ENCODE measurements around the gene PCDH19. TPM values are rescaled to one million over a fixed set of nuclear protein-coding genes. Genes with fewer than 3 reads are reported as not detected.

PCDH19 gene
- total RNA-seq, 2 donors from 2014 or later: 0.91 to 1.6 TPM

DNA sequence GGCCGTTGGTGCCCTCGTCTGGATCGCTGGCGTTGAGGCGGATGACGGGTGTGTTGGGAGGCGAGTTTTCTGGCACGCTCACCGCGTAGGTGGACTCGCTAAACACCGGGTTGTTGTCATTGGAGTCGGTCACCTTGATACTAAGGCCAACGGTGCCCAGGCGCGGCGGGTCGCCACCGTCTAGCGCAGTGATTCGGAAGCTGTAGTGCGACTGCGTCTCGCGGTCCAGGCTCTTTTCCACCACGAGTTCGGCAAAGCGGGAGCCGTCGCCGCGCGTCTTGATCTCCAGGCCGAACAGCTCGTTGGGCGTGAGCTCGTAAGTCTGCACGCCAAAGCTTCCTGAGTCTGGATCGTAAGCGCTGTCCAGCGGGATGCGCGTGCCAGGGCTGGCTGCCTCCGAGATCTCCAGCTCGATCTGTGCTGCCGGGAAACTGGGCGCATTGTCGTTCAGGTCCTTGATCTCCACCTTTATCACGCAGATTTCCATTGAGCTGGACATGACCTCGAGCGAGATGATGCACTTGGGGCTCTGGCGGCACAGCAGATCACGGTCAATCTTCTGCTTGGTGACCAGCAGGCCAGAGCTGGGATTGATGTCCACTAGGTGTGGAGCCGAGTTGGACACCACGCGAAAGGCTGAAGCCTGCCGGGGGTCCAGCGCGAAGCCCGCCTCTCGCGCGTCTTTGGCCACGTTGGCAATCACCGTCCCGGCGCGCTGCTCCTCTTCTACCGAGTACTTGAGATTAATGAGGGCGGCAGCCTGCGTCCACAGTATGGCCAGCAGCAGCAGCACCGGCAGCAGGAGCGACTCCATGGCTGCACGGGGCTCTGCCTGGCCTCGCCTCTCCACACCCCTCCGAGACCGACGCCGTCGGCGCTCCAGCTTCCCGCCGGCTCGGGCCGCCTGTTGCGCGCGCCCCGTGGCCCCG is 2.0 kb downstream of the PCDH19 start:
- Histone ChIP-seq H3K4me3 (no peak overlapping the region), H3K36me3 (no peaks in the 10 kb centered on the region), H3K9me3 (no peaks in the 10 kb centered on the region), H3K4me1 (replicated peaks) (no peaks in the 10 kb centered on the region), H3K27me3 (replicated peaks; ENCODE audit: insufficient read depth) (no peaks in the 10 kb centered on the region), H3K27ac (no peak overlapping the region)
- TF ChIP-seq, protein P1, sequence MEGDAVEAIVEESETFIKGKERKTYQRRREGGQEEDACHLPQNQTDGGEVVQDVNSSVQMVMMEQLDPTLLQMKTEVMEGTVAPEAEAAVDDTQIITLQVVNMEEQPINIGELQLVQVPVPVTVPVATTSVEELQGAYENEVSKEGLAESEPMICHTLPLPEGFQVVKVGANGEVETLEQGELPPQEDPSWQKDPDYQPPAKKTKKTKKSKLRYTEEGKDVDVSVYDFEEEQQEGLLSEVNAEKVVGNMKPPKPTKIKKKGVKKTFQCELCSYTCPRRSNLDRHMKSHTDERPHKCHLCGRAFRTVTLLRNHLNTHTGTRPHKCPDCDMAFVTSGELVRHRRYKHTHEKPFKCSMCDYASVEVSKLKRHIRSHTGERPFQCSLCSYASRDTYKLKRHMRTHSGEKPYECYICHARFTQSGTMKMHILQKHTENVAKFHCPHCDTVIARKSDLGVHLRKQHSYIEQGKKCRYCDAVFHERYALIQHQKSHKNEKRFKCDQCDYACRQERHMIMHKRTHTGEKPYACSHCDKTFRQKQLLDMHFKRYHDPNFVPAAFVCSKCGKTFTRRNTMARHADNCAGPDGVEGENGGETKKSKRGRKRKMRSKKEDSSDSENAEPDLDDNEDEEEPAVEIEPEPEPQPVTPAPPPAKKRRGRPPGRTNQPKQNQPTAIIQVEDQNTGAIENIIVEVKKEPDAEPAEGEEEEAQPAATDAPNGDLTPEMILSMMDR (IDR thresholded peaks at IDR 0.05): no peak
- TF ChIP-seq POLR2AphosphoS5 (IDR thresholded peaks at IDR 0.05) (no peak), POLR2A (IDR thresholded peaks at IDR 0.05) (no peak)
- intact Hi-C loops (cut with DNase I): no loop called here
- 9% methylated on average over 56 of the region's 90 CpGs for WGBS
- no peak for DNase-seq (ENCODE audit: low spot score)

DNA sequence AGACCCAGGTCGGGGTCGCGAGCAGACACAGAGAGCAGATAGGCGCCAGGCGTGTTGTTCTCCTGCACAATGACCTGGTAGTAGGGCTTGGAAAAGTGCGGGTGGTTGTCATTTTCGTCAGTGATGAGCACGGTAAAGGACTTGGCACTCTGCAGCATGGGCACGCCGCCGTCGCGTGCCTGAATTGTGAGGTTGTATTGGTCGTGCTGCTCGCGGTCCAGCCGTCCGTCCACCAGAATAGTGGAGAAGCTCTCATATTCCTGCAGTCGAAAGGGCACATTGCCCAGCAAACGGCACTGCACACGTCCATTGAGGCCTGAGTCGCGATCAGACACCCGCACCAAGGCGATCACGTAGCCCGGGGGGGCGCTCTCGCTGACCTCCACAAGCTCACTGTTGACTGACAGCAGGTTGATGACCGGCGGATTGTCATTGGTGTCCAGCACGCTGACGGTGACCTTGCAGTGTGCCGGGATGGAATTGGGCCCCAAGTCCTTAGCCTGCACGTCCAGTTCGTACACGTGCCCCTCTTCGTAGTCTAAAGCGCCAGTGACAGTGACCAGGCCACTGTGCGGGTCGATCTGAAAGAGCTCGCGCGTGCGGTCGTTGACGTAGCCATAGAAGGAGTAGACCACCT is 2.8 kb downstream of the PCDH19 start:
- Histone ChIP-seq H3K4me1 (replicated peaks) (no peaks in the 10 kb centered on the region), H3K9me3 (no peaks in the 10 kb centered on the region), H3K27me3 (replicated peaks; ENCODE audit: insufficient read depth) (no peaks in the 10 kb centered on the region), H3K27ac (no peak overlapping the region), H3K4me3 (no peak overlapping the region), H3K36me3 (no peaks in the 10 kb centered on the region)
- intact Hi-C loops (cut with DNase I): no loop called here
- TF ChIP-seq POLR2A (IDR thresholded peaks at IDR 0.05): no peak
- TF ChIP-seq, protein P1 (IDR thresholded peaks at IDR 0.05): no peak
- TF ChIP-seq POLR2AphosphoS5 (IDR thresholded peaks at IDR 0.05): no peak
- no peak for DNase-seq (ENCODE audit: low spot score)
- 41% methylated on average over 14 of the region's 47 CpGs for WGBS

DNA sequence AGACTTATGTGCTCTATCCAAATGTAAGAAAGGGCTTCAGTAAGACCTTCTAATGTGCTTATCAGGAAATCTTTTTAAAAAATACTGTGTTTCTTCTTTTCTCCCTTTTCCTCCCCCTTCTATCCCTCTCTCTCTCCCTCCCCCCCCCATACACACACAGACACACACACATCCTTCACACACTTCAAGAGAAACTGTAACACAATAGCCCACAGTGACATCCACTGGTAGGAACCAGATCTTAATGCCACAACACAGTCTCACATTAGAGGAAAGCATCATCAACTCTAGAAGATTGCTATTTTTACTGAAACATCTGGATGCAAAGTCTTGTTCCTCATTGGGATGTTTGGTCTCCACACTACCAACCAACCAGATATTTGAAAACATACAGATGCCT is 4.6 kb downstream of the PCDH19 start:
- TF ChIP-seq POLR2AphosphoS5 (IDR thresholded peaks at IDR 0.05) (no peak), POLR2A (IDR thresholded peaks at IDR 0.05) (no peak)
- TF ChIP-seq, protein P1 (IDR thresholded peaks at IDR 0.05): no peak
- Histone ChIP-seq H3K4me1 (replicated peaks) (no peaks in the 10 kb centered on the region), H3K27ac (no peak overlapping the region), H3K4me3 (no peak overlapping the region), H3K36me3 (no peaks in the 10 kb centered on the region), H3K27me3 (replicated peaks; ENCODE audit: insufficient read depth) (no peaks in the 10 kb centered on the region), H3K9me3 (no peaks in the 10 kb centered on the region)
- no peak for DNase-seq (ENCODE audit: low spot score)
- intact Hi-C loops (cut with DNase I): no loop called here

DNA sequence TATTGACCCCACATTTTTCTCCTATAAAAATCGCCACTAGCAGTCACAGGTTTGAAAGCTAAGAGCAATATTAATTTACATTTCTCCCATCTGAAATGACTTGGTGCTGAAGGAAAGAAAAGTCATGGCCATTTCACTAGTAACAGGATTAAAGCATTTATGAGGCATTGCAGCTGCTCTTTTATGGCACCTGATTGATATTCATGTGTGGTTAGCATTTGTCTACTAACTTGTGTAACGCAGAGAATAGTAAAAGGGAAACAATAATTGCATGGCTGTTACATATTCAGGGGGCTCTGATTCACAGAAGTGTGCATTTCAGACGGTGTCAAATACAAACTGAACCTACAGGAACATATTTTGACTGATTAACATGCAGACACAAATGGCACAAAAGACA is 5.2 kb downstream of the PCDH19 start:
- intact Hi-C loops (cut with DNase I): no loop called here
- H3K27me3 ChIP-seq (replicated peaks; ENCODE audit: insufficient read depth): no peaks in the 10 kb centered on the region
- TF ChIP-seq, protein P1 (IDR thresholded peaks at IDR 0.05): no peak
- TF ChIP-seq POLR2AphosphoS5 (IDR thresholded peaks at IDR 0.05) (no peak), POLR2A (IDR thresholded peaks at IDR 0.05) (no peak)
- whole genome bisulfite sequencing: 54% methylated on average over 3 of the region's 3 CpGs
- no peak overlapping the region for H3K4me3 ChIP-seq
- no peaks in the 10 kb centered on the region for H3K36me3 ChIP-seq
- no peak overlapping the region for H3K27ac ChIP-seq
- DNase-seq (ENCODE audit: low spot score): no peak
- no peaks in the 10 kb centered on the region for H3K9me3 ChIP-seq
- no peaks in the 10 kb centered on the region for H3K4me1 ChIP-seq (replicated peaks)

All from prostate gland (tissue), 2 donors.